HEK293 (cell line): ENCODE measurements around the gene CAPN10.

Experiments used
- CTCF ChIA-PET: fragments of 350-600 bp; formaldehyde crosslinking; extraction: SDS; loops from one replicate; lab custom pipeline; 2021; ENCODE audit warnings: antibody characterized with exemption; lab: Yijun Ruan, JAX
- POLR2A ChIA-PET: fragments of 300-600 bp; formaldehyde crosslinking; extraction: SDS; loops from one replicate; lab custom pipeline; 2020; ENCODE audit warnings: antibody characterized with exemption, inconsistent platforms; lab: Yijun Ruan, JAX
- H3K27ac ChIP-seq: fragments of 200-500 bp; sonication (Bioruptor generic); 2 replicates; pipeline ENCODE4 v1.5.1; 2014; ENCODE audit warnings: low read depth, low read length, control low read depth, inconsistent platforms; ENCODE audit errors: extremely low read depth
- H3K36me3 ChIP-seq, 2 experiments: fragments of 200-500 bp in 1 of 2; sonication (Bioruptor generic) in 1 of 2; 1 replicate in 1 of 2; 2 replicates in 1 of 2; pipeline ENCODE4 v1.5.1; 2014 to 2017; ENCODE audit warnings: inconsistent platforms in 2 of 2, low read length in 2 of 2; ENCODE audit not compliant: control insufficient read depth in 2 of 2, insufficient read depth in 1 of 2
- H3K4me1 ChIP-seq: fragments of 200-500 bp; sonication (Bioruptor generic); 2 replicates; pipeline ENCODE4 v1.5.1; 2014; ENCODE audit warnings: mild to moderate bottlenecking, low read length, inconsistent platforms; ENCODE audit not compliant: control insufficient read depth, insufficient read depth
- H3K4me3 ChIP-seq: 2 replicates; pipeline ENCODE4 v1.5.1; 2011; ENCODE audit warnings: low read depth, mild to moderate bottlenecking, control low read depth, low read length, moderate library complexity
- H3K9me3 ChIP-seq: fragments of 200-500 bp; sonication (Bioruptor generic); 2 replicates; pipeline ENCODE4 v1.5.1; 2014; ENCODE audit warnings: low read depth, low read length, inconsistent platforms; ENCODE audit not compliant: control insufficient read depth, insufficient read depth
- HOXC10 ChIP-seq: sonication (generic); formaldehyde crosslinking; IDR thresholded peaks from 2 replicates; pipeline ENCODE4 v1.8.1; 2023; ENCODE audit warnings: mild to moderate bottlenecking, missing genetic modification reagents
- KLF9 ChIP-seq: fragments of 450-650 bp; formaldehyde crosslinking; IDR thresholded peaks from 2 replicates; pipeline ENCODE4 v1.5.1; 2016; ENCODE audit warnings: missing biosample characterization, missing genetic modification characterization, low read depth
- ZFP37 ChIP-seq: fragments of 450-650 bp; formaldehyde crosslinking; IDR thresholded peaks from 2 replicates; pipeline ENCODE4 v1.5.1; 2016; ENCODE audit warnings: missing biosample characterization, missing genetic modification characterization
- ZNF10 ChIP-seq: fragments of 450-650 bp; formaldehyde crosslinking; IDR thresholded peaks from 2 replicates; pipeline ENCODE4 v1.5.1; 2017; ENCODE audit warnings: missing biosample characterization, missing genetic modification characterization
- ZNF138 ChIP-seq: fragments of 450-650 bp; formaldehyde crosslinking; IDR thresholded peaks from 2 replicates; pipeline ENCODE4 v1.5.1; 2016; ENCODE audit warnings: missing biosample characterization, missing genetic modification characterization, borderline replicate concordance
- ZNF157 ChIP-seq: fragments of 450-650 bp; formaldehyde crosslinking; IDR thresholded peaks from 2 replicates; pipeline ENCODE4 v1.5.1; 2016; ENCODE audit warnings: missing biosample characterization, missing genetic modification characterization
- ZNF175 ChIP-seq: fragments of 450-650 bp; formaldehyde crosslinking; IDR thresholded peaks from 2 replicates; pipeline ENCODE4 v1.5.1; 2016; ENCODE audit warnings: missing biosample characterization, missing genetic modification characterization
- ZNF292 ChIP-seq: fragments of 450-650 bp; formaldehyde crosslinking; IDR thresholded peaks from 2 replicates; pipeline ENCODE4 v1.5.1; 2016; ENCODE audit warnings: low read depth, missing biosample characterization, missing genetic modification characterization, borderline replicate concordance
- ZNF549 ChIP-seq: fragments of 450-650 bp; IDR thresholded peaks from 2 replicates; pipeline ENCODE4 v1.5.1; 2018; ENCODE audit warnings: missing biosample characterization, missing genetic modification characterization, mild to moderate bottlenecking, inconsistent platforms, moderate library complexity
- ZNF558 ChIP-seq: fragments of 450-650 bp; formaldehyde crosslinking; IDR thresholded peaks from 2 replicates; pipeline ENCODE4 v1.5.1; 2016; ENCODE audit warnings: missing biosample characterization, missing genetic modification characterization
- ZNF585B ChIP-seq: fragments of 450-650 bp; formaldehyde crosslinking; IDR thresholded peaks from 2 replicates; pipeline ENCODE4 v1.5.1; 2016; ENCODE audit warnings: missing biosample characterization, missing genetic modification characterization
- ZNF777 ChIP-seq: fragments of 450-650 bp; formaldehyde crosslinking; IDR thresholded peaks from 2 replicates; pipeline ENCODE4 v1.5.1; 2017; ENCODE audit warnings: missing biosample characterization, missing genetic modification characterization, borderline replicate concordance
- ZNF792 ChIP-seq: fragments of 450-650 bp; formaldehyde crosslinking; IDR thresholded peaks from 2 replicates; pipeline ENCODE4 v1.5.1; 2016; ENCODE audit warnings: missing biosample characterization, missing genetic modification characterization
- TF ChIP-seq, protein P1 (sequence below): fragments of 450-650 bp; formaldehyde crosslinking; IDR thresholded peaks from 2 replicates; pipeline ENCODE4 v1.5.1; 2016; ENCODE audit warnings: missing biosample characterization, missing genetic modification characterization, borderline replicate concordance
- TF ChIP-seq, protein P2 (sequence below): fragments of 450-650 bp; formaldehyde crosslinking; IDR thresholded peaks from 2 replicates; pipeline ENCODE4 v1.5.1; 2016; ENCODE audit warnings: missing biosample characterization, missing genetic modification characterization
- TF ChIP-seq, protein P3 (sequence below): fragments of 450-650 bp; formaldehyde crosslinking; IDR thresholded peaks from 2 replicates; pipeline ENCODE4 v1.5.1; 2017; ENCODE audit warnings: missing biosample characterization, missing genetic modification characterization
- TF ChIP-seq, protein P4 (sequence below): fragments of 450-650 bp; formaldehyde crosslinking; conservative IDR thresholded peaks from 2 replicates; pipeline ENCODE4 v1.5.1; 2016; ENCODE audit warnings: low read depth, missing biosample characterization, missing genetic modification characterization

CAPN10 gene

DNA sequence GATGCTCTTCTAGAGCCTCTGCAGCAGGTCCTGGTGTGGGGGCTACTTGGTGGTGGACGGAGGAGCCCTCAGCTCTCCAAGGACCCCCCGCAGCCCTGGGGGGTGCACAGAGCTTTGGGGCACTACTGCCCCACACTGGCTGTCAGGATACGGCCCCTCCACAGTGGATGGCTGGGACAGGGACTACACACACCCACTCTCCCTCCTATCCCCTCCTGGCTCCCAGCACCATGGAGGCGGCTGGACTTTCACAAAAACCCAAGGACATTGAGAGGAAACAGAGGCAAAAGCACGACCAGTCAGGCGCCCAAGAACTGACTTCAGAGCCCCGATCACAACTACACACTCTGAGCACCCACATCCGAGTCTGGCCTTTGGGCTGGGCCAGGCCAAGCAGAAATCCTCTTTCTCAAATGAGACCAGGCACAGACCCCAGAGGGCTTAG is 51.4 kb downstream of the CAPN10 start (continued):
- TF ChIP-seq, protein P1, sequence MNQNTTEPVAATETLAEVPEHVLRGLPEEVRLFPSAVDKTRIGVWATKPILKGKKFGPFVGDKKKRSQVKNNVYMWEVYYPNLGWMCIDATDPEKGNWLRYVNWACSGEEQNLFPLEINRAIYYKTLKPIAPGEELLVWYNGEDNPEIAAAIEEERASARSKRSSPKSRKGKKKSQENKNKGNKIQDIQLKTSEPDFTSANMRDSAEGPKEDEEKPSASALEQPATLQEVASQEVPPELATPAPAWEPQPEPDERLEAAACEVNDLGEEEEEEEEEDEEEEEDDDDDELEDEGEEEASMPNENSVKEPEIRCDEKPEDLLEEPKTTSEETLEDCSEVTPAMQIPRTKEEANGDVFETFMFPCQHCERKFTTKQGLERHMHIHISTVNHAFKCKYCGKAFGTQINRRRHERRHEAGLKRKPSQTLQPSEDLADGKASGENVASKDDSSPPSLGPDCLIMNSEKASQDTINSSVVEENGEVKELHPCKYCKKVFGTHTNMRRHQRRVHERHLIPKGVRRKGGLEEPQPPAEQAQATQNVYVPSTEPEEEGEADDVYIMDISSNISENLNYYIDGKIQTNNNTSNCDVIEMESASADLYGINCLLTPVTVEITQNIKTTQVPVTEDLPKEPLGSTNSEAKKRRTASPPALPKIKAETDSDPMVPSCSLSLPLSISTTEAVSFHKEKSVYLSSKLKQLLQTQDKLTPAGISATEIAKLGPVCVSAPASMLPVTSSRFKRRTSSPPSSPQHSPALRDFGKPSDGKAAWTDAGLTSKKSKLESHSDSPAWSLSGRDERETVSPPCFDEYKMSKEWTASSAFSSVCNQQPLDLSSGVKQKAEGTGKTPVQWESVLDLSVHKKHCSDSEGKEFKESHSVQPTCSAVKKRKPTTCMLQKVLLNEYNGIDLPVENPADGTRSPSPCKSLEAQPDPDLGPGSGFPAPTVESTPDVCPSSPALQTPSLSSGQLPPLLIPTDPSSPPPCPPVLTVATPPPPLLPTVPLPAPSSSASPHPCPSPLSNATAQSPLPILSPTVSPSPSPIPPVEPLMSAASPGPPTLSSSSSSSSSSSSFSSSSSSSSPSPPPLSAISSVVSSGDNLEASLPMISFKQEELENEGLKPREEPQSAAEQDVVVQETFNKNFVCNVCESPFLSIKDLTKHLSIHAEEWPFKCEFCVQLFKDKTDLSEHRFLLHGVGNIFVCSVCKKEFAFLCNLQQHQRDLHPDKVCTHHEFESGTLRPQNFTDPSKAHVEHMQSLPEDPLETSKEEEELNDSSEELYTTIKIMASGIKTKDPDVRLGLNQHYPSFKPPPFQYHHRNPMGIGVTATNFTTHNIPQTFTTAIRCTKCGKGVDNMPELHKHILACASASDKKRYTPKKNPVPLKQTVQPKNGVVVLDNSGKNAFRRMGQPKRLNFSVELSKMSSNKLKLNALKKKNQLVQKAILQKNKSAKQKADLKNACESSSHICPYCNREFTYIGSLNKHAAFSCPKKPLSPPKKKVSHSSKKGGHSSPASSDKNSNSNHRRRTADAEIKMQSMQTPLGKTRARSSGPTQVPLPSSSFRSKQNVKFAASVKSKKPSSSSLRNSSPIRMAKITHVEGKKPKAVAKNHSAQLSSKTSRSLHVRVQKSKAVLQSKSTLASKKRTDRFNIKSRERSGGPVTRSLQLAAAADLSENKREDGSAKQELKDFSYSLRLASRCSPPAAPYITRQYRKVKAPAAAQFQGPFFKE (tag by site-specific recombination) = no peak
- no peak for TF ChIP-seq ZNF558 (tag by site-specific recombination)
- no peak for TF ChIP-seq ZNF549 (tag by site-specific recombination)
- no peak for TF ChIP-seq ZNF138 (tag by site-specific recombination)
- TF ChIP-seq ZNF585B (tag by site-specific recombination) = no peak
- TF ChIP-seq ZNF157 (tag by site-specific recombination) = no peak
- TF ChIP-seq, protein P2, sequence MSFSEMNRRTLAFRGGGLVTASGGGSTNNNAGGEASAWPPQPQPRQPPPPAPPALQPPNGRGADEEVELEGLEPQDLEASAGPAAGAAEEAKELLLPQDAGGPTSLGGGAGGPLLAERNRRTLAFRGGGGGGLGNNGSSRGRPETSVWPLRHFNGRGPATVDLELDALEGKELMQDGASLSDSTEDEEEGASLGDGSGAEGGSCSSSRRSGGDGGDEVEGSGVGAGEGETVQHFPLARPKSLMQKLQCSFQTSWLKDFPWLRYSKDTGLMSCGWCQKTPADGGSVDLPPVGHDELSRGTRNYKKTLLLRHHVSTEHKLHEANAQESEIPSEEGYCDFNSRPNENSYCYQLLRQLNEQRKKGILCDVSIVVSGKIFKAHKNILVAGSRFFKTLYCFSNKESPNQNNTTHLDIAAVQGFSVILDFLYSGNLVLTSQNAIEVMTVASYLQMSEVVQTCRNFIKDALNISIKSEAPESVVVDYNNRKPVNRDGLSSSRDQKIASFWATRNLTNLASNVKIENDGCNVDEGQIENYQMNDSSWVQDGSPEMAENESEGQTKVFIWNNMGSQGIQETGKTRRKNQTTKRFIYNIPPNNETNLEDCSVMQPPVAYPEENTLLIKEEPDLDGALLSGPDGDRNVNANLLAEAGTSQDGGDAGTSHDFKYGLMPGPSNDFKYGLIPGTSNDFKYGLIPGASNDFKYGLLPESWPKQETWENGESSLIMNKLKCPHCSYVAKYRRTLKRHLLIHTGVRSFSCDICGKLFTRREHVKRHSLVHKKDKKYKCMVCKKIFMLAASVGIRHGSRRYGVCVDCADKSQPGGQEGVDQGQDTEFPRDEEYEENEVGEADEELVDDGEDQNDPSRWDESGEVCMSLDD (tag by site-specific recombination) = no peak
- TF ChIP-seq KLF9 (tag by site-specific recombination) = no peak
- TF ChIP-seq ZNF292 (tag by site-specific recombination) = no peak

DNA sequence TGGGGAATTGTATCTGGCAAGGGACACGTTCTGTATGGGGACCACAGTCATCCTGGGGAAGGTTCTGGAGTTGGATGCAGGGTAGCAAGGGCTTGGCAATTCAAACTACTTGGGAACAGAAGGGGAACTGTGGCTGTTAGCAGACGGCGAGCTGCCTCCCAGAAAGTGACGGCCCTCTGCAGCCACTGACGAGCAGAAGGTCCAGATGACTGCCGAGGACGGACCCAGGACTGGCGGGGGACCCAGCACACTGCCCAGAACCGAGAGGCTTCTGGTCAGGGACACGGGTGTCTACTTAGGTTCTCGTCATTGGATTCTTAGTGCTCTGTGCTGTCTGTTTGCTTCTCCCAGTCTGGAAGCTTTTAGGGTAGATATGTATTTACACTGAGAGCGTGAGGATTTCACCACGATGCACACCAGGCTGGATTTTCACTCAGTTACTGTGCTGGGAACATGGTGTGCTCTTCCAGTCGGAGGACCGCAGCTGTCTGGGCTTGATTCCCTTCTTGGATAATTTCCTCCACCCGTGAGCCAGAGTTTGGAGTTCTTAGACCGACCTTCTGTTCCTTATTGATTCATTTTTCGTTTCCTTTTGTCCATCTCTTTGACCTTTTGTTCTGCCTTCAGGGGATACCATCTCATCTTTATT is 52.1 kb downstream of the CAPN10 start:
- Histone ChIP-seq H3K4me1 (no peaks in the 10 kb centered on the region), H3K27ac (no peak overlapping the region), H3K36me3 (no peaks in the 10 kb centered on the region), H3K9me3 (no peaks in the 10 kb centered on the region), H3K4me3 (no peak overlapping the region)
- POLR2A ChIA-PET = interaction anchor here (0.6 kb wide), 1 partner anchor 263 kb away, joined by 3 read pairs; no protein-coding TSS in a partner anchor
- CTCF ChIA-PET = no interaction called here
- TF ChIP-seq ZNF10 (tag by site-specific recombination) = no peak
- no peak for TF ChIP-seq HOXC10 (CRISPR knock-in tag)
- TF ChIP-seq, protein P3, sequence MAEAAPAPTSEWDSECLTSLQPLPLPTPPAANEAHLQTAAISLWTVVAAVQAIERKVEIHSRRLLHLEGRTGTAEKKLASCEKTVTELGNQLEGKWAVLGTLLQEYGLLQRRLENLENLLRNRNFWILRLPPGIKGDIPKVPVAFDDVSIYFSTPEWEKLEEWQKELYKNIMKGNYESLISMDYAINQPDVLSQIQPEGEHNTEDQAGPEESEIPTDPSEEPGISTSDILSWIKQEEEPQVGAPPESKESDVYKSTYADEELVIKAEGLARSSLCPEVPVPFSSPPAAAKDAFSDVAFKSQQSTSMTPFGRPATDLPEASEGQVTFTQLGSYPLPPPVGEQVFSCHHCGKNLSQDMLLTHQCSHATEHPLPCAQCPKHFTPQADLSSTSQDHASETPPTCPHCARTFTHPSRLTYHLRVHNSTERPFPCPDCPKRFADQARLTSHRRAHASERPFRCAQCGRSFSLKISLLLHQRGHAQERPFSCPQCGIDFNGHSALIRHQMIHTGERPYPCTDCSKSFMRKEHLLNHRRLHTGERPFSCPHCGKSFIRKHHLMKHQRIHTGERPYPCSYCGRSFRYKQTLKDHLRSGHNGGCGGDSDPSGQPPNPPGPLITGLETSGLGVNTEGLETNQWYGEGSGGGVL (tag by site-specific recombination) = no peak
- TF ChIP-seq ZFP37 (tag by site-specific recombination) = no peak
- no peak for TF ChIP-seq ZNF558 (tag by site-specific recombination)
- TF ChIP-seq, protein P4, sequence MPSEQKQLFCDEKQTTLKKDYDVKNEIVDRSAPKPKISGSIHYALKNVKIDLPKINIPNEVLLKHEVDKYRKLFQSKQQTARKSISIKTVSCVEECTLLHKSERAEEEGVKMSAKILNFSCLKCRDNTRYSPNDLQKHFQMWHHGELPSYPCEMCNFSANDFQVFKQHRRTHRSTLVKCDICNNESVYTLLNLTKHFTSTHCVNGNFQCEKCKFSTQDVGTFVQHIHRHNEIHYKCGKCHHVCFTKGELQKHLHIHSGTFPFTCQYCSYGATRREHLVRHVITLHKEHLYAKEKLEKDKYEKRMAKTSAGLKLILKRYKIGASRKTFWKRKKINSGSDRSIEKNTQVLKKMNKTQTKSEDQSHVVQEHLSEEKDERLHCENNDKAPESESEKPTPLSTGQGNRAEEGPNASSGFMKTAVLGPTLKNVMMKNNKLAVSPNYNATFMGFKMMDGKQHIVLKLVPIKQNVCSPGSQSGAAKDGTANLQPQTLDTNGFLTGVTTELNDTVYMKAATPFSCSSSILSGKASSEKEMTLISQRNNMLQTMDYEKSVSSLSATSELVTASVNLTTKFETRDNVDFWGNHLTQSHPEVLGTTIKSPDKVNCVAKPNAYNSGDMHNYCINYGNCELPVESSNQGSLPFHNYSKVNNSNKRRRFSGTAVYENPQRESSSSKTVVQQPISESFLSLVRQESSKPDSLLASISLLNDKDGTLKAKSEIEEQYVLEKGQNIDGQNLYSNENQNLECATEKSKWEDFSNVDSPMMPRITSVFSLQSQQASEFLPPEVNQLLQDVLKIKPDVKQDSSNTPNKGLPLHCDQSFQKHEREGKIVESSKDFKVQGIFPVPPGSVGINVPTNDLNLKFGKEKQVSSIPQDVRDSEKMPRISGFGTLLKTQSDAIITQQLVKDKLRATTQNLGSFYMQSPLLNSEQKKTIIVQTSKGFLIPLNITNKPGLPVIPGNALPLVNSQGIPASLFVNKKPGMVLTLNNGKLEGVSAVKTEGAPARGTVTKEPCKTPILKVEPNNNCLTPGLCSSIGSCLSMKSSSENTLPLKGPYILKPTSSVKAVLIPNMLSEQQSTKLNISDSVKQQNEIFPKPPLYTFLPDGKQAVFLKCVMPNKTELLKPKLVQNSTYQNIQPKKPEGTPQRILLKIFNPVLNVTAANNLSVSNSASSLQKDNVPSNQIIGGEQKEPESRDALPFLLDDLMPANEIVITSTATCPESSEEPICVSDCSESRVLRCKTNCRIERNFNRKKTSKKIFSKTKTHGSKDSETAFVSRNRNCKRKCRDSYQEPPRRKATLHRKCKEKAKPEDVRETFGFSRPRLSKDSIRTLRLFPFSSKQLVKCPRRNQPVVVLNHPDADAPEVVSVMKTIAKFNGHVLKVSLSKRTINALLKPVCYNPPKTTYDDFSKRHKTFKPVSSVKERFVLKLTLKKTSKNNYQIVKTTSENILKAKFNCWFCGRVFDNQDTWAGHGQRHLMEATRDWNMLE = no peak
- TF ChIP-seq ZNF777 (tag by site-specific recombination) = no peak
- TF ChIP-seq ZNF792 (tag by site-specific recombination) = no peak
- no peak for TF ChIP-seq ZNF175 (tag by site-specific recombination)
